SK-N-SH treated with all-trans-retinoic acid at 6 μM for 48 hours (cell line): ENCODE data around the gene AREL1.

Experiments used
- ARNTL ChIP-seq: fragments of 450-650 bp; formaldehyde crosslinking; IDR thresholded peaks from 2 replicates; pipeline ENCODE4 v1.5.0; 2020; ENCODE audit warnings: low read depth, mild to moderate bottlenecking, moderate library complexity, borderline replicate concordance
- CSDC2 ChIP-seq: fragments of 250-450 bp; sonication (Bioruptor Pico); IDR thresholded peaks from 2 replicates; pipeline ENCODE4 v1.5.0; 2020; ENCODE audit warnings: mild to moderate bottlenecking, moderate library complexity
- PPARA ChIP-seq: fragments of 250-450 bp; sonication (Bioruptor Pico); IDR thresholded peaks from 2 replicates; pipeline ENCODE4 v1.5.0; 2020; ENCODE audit warnings: mild to moderate bottlenecking, borderline replicate concordance
- RARB ChIP-seq: fragments of 250-450 bp; sonication (Bioruptor Pico); IDR thresholded peaks from 2 replicates; pipeline ENCODE4 v1.8.0; 2021; ENCODE audit warnings: mild to moderate bottlenecking, moderate library complexity
- TCF4 ChIP-seq: fragments of 250-450 bp; sonication (Bioruptor Pico); IDR thresholded peaks from 2 replicates; pipeline ENCODE4 v1.8.0; 2021; ENCODE audit warnings: mild to moderate bottlenecking, moderate library complexity, borderline replicate concordance
- TOX ChIP-seq: fragments of 250-450 bp; sonication (Bioruptor Pico); IDR thresholded peaks from 2 replicates; pipeline ENCODE4 v1.8.0; 2021; ENCODE audit warnings: mild to moderate bottlenecking, moderate library complexity, borderline replicate concordance
- ZFP3 ChIP-seq: fragments of 250-450 bp; sonication (Bioruptor Pico); IDR thresholded peaks from 2 replicates; pipeline ENCODE4 v1.5.0; 2020; ENCODE audit warnings: mild to moderate bottlenecking, moderate library complexity
- ZFP30 ChIP-seq: fragments of 450-650 bp; formaldehyde crosslinking; IDR thresholded peaks from 2 replicates; pipeline ENCODE4 v1.5.0; 2022; ENCODE audit warnings: mild to moderate bottlenecking, moderate library complexity
- ZNF565 ChIP-seq: fragments of 450-650 bp; formaldehyde crosslinking; conservative IDR thresholded peaks from 2 replicates; pipeline ENCODE4 v1.5.0; 2020; ENCODE audit warnings: low read depth, mild to moderate bottlenecking, moderate library complexity
- TF ChIP-seq, protein P1 (sequence below): fragments of 250-450 bp; sonication (Bioruptor Pico); IDR thresholded peaks from 2 replicates; pipeline ENCODE4 v1.5.1; 2021; ENCODE audit warnings: mild to moderate bottlenecking, moderate library complexity
- TF ChIP-seq, protein P2 (sequence below): fragments of 250-450 bp; sonication (Bioruptor Pico); IDR thresholded peaks from 2 replicates; pipeline ENCODE4 v1.8.0; 2020; ENCODE audit warnings: mild to moderate bottlenecking, moderate library complexity, borderline replicate concordance
- TF ChIP-seq, protein P3 (sequence below): fragments of 250-450 bp; sonication (Bioruptor Pico); IDR thresholded peaks from 2 replicates; pipeline ENCODE4 v1.5.1; 2020; ENCODE audit warnings: low read depth, mild to moderate bottlenecking, moderate library complexity

DNA sequence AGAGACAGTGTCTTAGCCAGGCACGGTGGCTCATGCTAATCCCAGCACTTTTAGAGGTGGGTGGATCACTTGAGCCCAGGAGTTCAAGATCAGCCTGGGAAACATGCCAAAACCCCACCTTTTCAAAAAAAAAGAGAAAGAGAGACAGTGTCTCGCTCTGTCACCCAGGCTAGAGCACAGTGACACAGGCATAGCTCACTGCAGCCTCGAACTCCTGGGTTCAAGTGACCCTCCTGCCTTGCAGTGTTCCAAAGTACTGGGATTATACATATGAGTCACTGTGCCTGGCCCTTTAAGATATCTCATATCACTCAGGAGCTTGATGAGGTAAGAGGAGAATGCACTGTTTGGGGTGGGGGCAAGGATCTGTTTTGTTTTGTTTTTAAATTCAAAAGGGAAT, 52.7 kb downstream of the AREL1 start:
- TF ChIP-seq TCF4 (CRISPR knock-in tag) = no peak
- TF ChIP-seq, protein P1, sequence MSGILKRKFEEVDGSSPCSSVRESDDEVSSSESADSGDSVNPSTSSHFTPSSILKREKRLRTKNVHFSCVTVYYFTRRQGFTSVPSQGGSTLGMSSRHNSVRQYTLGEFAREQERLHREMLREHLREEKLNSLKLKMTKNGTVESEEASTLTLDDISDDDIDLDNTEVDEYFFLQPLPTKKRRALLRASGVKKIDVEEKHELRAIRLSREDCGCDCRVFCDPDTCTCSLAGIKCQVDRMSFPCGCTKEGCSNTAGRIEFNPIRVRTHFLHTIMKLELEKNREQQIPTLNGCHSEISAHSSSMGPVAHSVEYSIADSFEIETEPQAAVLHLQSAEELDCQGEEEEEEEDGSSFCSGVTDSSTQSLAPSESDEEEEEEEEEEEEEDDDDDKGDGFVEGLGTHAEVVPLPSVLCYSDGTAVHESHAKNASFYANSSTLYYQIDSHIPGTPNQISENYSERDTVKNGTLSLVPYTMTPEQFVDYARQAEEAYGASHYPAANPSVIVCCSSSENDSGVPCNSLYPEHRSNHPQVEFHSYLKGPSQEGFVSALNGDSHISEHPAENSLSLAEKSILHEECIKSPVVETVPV = no peak
- TF ChIP-seq, protein P2, sequence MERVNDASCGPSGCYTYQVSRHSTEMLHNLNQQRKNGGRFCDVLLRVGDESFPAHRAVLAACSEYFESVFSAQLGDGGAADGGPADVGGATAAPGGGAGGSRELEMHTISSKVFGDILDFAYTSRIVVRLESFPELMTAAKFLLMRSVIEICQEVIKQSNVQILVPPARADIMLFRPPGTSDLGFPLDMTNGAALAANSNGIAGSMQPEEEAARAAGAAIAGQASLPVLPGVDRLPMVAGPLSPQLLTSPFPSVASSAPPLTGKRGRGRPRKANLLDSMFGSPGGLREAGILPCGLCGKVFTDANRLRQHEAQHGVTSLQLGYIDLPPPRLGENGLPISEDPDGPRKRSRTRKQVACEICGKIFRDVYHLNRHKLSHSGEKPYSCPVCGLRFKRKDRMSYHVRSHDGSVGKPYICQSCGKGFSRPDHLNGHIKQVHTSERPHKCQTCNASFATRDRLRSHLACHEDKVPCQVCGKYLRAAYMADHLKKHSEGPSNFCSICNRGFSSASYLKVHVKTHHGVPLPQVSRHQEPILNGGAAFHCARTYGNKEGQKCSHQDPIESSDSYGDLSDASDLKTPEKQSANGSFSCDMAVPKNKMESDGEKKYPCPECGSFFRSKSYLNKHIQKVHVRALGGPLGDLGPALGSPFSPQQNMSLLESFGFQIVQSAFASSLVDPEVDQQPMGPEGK (CRISPR knock-in tag) = no peak
- no peak for TF ChIP-seq RARB (CRISPR knock-in tag)
- TF ChIP-seq ZFP3 (CRISPR knock-in tag) = no peak
- no peak for TF ChIP-seq ZNF565 (CRISPR knock-in tag)
- no peak for TF ChIP-seq ARNTL (CRISPR knock-in tag)
- no peak for TF ChIP-seq CSDC2 (CRISPR knock-in tag)
- no peak for TF ChIP-seq PPARA (CRISPR knock-in tag)
- no peak for TF ChIP-seq ZFP30 (CRISPR knock-in tag)
- TF ChIP-seq, protein P3, sequence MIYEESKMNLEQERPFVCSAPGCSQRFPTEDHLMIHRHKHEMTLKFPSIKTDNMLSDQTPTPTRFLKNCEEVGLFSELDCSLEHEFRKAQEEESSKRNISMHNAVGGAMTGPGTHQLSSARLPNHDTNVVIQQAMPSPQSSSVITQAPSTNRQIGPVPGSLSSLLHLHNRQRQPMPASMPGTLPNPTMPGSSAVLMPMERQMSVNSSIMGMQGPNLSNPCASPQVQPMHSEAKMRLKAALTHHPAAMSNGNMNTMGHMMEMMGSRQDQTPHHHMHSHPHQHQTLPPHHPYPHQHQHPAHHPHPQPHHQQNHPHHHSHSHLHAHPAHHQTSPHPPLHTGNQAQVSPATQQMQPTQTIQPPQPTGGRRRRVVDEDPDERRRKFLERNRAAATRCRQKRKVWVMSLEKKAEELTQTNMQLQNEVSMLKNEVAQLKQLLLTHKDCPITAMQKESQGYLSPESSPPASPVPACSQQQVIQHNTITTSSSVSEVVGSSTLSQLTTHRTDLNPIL (CRISPR knock-in tag) = no peak
- TF ChIP-seq TOX = no peak
